Hepatocyte (in vitro differentiated cells): ENCODE results near the gene FAM117B. TPM values are rescaled to one million over a fixed set of nuclear protein-coding genes. Genes with fewer than 3 reads are reported as not detected.

Experiments
- DNase-seq: peaks from one replicate; pipeline ENCODE4 v3.0.0-alpha.2; 2016; ENCODE audit warnings: low spot score
- H2AFZ ChIP-seq: fragments of 200-600 bp; sonication (generic); 2 replicates; pipeline ENCODE4 v1.6.0; 2016; ENCODE audit warnings: antibody characterized with exemption, mild to moderate bottlenecking
- H3K27ac ChIP-seq: fragments of 200-600 bp; sonication (generic); 2 replicates; pipeline ENCODE4 v1.5.1; 2016; ENCODE audit warnings: mild to moderate bottlenecking
- H3K27me3 ChIP-seq: fragments of 200-600 bp; sonication (generic); 2 replicates; pipeline ENCODE4 v1.6.1; 2016
- H3K36me3 ChIP-seq: fragments of 200-600 bp; sonication (generic); replicated peaks from 2 replicates; pipeline ENCODE4 v1.5.1; 2016; ENCODE audit warnings: low read depth; ENCODE audit not compliant: insufficient read depth
- H3K4me1 ChIP-seq: fragments of 200-600 bp; sonication (generic); 2 replicates; pipeline ENCODE4 v1.5.1; 2016; ENCODE audit warnings: mild to moderate bottlenecking, moderate library complexity; ENCODE audit not compliant: insufficient read depth
- H3K4me2 ChIP-seq: fragments of 200-600 bp; sonication (generic); 2 replicates; pipeline ENCODE4 v1.6.0; 2016
- H3K4me3 ChIP-seq: fragments of 200-600 bp; sonication (generic); 2 replicates; pipeline ENCODE4 v1.5.1; 2016; ENCODE audit warnings: mild to moderate bottlenecking
- H3K79me2 ChIP-seq: fragments of 200-600 bp; sonication (generic); 2 replicates; pipeline ENCODE4 v1.6.0; 2017; ENCODE audit warnings: mild to moderate bottlenecking
- H3K9me2 ChIP-seq: fragments of 200-600 bp; sonication (generic); replicated peaks from 2 replicates; pipeline ENCODE4 v1.6.0; 2017; ENCODE audit warnings: mild to moderate bottlenecking; ENCODE audit not compliant: insufficient read depth
- H3K9me3 ChIP-seq: fragments of 200-600 bp; sonication (generic); 2 replicates; pipeline ENCODE4 v1.5.1; 2016; ENCODE audit warnings: low read depth, mild to moderate bottlenecking
- H4K20me1 ChIP-seq: fragments of 200-600 bp; sonication (generic); 2 replicates; pipeline ENCODE4 v1.6.0; 2016; ENCODE audit warnings: mild to moderate bottlenecking; ENCODE audit not compliant: insufficient read depth, poor library complexity, severe bottlenecking
- EZH2 ChIP-seq: fragments of 200-600 bp; sonication (generic); IDR thresholded peaks from 2 replicates; pipeline ENCODE4 v1.6.1; 2016; ENCODE audit warnings: antibody characterized with exemption, mild to moderate bottlenecking, borderline replicate concordance
- EZH2phosphoT487 ChIP-seq: fragments of 200-600 bp; sonication (generic); IDR thresholded peaks from one replicate; pipeline ENCODE4 v1.6.1; 2018; ENCODE audit warnings: antibody characterized with exemption, mild to moderate bottlenecking, low read depth, moderate library complexity; ENCODE audit not compliant: unreplicated experiment, severe bottlenecking
- WGBS: methylation state at CpG from one replicate; pipeline ENCODE4 v1.1.6; 2016; ENCODE audit warnings: low lambda C conversion rate; ENCODE audit errors: missing lambda C conversion rate; 5-methylcytosine and 5-hydroxymethylcytosine counted together
- polyA plus RNA-seq: library from polyadenylated mRNA; unstranded; fragments of >200 nt; fragmentation: Nextera tagmentation; extraction: Ambion mirVana; gene quantifications from 2 replicates; pipeline ENCODE4 v1.2.1, GENCODE V29; 2016
- total RNA-seq: library from RNA; depleted of rRNA; stranded (reverse); fragments of >200 nt; gene quantifications from 2 replicates; pipeline ENCODE4 v1.2.3, GENCODE V29; 2014
- TF ChIP-seq, protein P1 (sequence below): fragments of 200-600 bp; sonication (generic); IDR thresholded peaks from 2 replicates; pipeline ENCODE4 v1.5.1; 2016; ENCODE audit warnings: antibody characterized with exemption, mild to moderate bottlenecking; ENCODE audit not compliant: poor library complexity

FAM117B gene
- total and polyA plus RNA-seq, 2 experiments from 2014 or later = 9.0 to 13.8 TPM

DNA sequence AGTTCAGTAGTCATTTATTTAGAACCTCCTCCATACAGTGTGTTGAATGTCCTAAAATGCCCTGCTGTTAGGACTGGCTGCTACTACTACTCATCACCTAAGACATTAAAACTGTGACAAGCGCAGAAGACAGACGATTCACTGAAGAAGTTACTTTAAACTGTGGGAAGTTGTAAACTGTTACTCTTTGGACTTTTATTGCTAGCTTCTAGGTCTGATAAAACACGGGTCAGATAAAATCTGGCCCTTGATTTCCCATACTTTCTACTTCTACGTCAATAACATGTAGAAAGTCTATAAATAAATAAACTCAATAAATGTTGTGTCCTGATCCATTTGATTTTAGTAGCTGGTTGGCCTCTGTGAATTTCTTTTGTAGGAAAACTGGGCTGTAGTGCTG is 123.4 kb downstream of the FAM117B start:
- Histone ChIP-seq H2AFZ (no peak overlapping the region), H3K4me2 (no peak overlapping the region), H3K36me3 (no peaks in the 10 kb centered on the region), H3K4me1 (no peaks in the 10 kb centered on the region), H3K9me3 (no peaks in the 10 kb centered on the region), H3K4me3 (no peak overlapping the region), H3K27ac (no peak overlapping the region), H3K79me2 (no peaks in the 10 kb centered on the region), H4K20me1 (no peaks in the 10 kb centered on the region), H3K9me2 (no peaks in the 10 kb centered on the region), H3K27me3 (no peaks in the 10 kb centered on the region)
- DNase-seq = no peak
- WGBS = 62% methylated on average over 4 of the region's 4 CpGs
- TF ChIP-seq EZH2 (no peak), EZH2phosphoT487 (no peak)
- TF ChIP-seq, protein P1, sequence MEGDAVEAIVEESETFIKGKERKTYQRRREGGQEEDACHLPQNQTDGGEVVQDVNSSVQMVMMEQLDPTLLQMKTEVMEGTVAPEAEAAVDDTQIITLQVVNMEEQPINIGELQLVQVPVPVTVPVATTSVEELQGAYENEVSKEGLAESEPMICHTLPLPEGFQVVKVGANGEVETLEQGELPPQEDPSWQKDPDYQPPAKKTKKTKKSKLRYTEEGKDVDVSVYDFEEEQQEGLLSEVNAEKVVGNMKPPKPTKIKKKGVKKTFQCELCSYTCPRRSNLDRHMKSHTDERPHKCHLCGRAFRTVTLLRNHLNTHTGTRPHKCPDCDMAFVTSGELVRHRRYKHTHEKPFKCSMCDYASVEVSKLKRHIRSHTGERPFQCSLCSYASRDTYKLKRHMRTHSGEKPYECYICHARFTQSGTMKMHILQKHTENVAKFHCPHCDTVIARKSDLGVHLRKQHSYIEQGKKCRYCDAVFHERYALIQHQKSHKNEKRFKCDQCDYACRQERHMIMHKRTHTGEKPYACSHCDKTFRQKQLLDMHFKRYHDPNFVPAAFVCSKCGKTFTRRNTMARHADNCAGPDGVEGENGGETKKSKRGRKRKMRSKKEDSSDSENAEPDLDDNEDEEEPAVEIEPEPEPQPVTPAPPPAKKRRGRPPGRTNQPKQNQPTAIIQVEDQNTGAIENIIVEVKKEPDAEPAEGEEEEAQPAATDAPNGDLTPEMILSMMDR = no peak

DNA sequence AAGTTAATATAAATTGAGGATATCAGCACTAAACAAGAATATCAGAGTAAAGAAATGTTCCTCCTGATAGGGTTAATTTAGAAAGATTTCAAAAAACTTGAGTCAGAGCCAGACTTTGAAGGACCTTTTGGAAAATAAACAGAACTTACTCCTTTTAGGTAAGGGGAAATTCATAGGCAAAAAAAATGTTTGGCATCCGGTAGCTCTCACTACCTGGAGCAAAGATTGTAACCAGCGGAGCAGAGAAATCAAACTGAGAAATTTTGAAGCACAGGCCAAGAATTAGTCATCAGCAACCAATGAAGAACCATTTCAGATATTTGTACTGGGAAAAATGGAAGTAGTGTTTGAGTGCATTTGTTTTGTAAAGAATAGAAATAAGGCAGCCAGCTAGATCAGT is 123.8 kb downstream of the FAM117B start:
- H3K79me2 ChIP-seq = no peaks in the 10 kb centered on the region
- no peak overlapping the region for H2AFZ ChIP-seq
- H4K20me1 ChIP-seq = no peaks in the 10 kb centered on the region
- H3K27me3 ChIP-seq = no peaks in the 10 kb centered on the region
- no peaks in the 10 kb centered on the region for H3K9me2 ChIP-seq
- no peak overlapping the region for H3K4me2 ChIP-seq
- no peaks in the 10 kb centered on the region for H3K4me1 ChIP-seq
- H3K27ac ChIP-seq = no peak overlapping the region
- DNase-seq = no peak
- WGBS = 84% methylated on average over 2 of the region's 2 CpGs
- no peaks in the 10 kb centered on the region for H3K9me3 ChIP-seq
- no peaks in the 10 kb centered on the region for H3K36me3 ChIP-seq
- no peak overlapping the region for H3K4me3 ChIP-seq
- no peak for TF ChIP-seq EZH2phosphoT487

DNA sequence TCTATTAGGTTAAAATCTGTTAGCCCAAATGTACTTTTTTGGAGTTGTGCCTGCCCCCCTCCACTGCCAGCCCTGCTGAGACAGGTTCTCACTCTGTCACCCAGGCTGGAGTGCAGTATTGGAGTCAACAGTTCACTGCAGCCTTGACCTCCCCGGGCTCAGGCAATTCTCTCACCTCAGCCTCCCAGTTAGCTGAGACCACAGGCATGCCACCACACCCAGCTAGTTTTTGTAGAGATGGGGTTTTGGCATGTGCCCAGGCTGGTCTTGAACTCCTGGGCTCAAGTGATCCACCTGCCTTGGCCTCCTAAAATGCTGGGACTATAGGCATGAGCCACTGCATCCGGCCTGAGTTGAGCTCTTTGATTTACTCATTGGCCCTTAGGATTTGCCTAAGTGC is 126.1 kb downstream of the FAM117B start:
- no peaks in the 10 kb centered on the region for H3K9me3 ChIP-seq
- no peak overlapping the region for H3K27ac ChIP-seq
- H3K27me3 ChIP-seq = no peaks in the 10 kb centered on the region
- H4K20me1 ChIP-seq = no peaks in the 10 kb centered on the region
- H3K4me1 ChIP-seq = no peaks in the 10 kb centered on the region
- H3K9me2 ChIP-seq = no peaks in the 10 kb centered on the region
- no peak overlapping the region for H3K4me3 ChIP-seq
- no peaks in the 10 kb centered on the region for H3K36me3 ChIP-seq
- DNase-seq = no peak
- 95% methylated on average over 2 of the region's 2 CpGs for WGBS
- H3K4me2 ChIP-seq = no peak overlapping the region
- no peaks in the 10 kb centered on the region for H3K79me2 ChIP-seq
- H2AFZ ChIP-seq = no peak overlapping the region
- TF ChIP-seq EZH2 = no peak
- TF ChIP-seq, protein P1 = no peak
- TF ChIP-seq EZH2phosphoT487 = no peak

DNA sequence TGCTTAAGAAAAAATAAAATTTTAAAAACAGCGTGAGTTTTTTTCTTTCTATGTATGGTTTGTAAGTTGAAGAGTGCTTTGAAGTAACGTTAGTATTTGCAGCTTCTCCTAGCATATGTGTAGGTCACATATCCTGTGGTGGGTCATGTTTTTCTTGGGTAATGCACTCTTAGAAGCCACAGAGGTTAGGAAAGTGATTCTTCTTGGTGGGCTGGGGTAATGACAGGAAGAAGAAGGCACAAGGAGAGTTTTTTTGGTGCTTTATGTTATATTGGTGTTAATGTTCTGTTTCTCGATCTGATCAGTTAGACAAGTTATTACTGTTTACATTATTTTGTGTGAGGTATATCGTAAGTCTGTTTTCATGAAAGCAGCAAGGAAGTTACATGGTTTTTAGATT is 127.8 kb downstream of the FAM117B start:
- no peak for DNase-seq
- no peaks in the 10 kb centered on the region for H3K27me3 ChIP-seq
- no peak overlapping the region for H3K27ac ChIP-seq
- no peaks in the 10 kb centered on the region for H3K79me2 ChIP-seq
- H3K4me1 ChIP-seq = no peaks in the 10 kb centered on the region
- H3K9me2 ChIP-seq = no peaks in the 10 kb centered on the region
- H3K36me3 ChIP-seq = no peaks in the 10 kb centered on the region
- WGBS = 82% methylated on average over 4 of the region's 4 CpGs
- TF ChIP-seq EZH2phosphoT487 (no peak), EZH2 (no peak)
- TF ChIP-seq, protein P1 = no peak
- H4K20me1 ChIP-seq = no peaks in the 10 kb centered on the region
- no peak overlapping the region for H3K4me2 ChIP-seq
- no peak overlapping the region for H3K4me3 ChIP-seq
- H2AFZ ChIP-seq = no peak overlapping the region
- no peaks in the 10 kb centered on the region for H3K9me3 ChIP-seq
